Subcutaneous adipose tissue (tissue), 4 donors: ENCODE data around the gene PRRG3. TPM values are rescaled to one million over a fixed set of nuclear protein-coding genes. Genes with fewer than 3 reads are reported as not detected.

Source experiments
- total RNA-seq, 4 donors: library from RNA; depleted of rRNA; stranded (reverse); fragments of >200 nt; gene quantifications; one replicate each; pipeline ENCODE4 v1.1.0, GENCODE V29; 2016
- TF ChIP-seq, protein P1 (sequence below): fragments of 450-650 bp; IDR thresholded peaks from one replicate; pipeline ENCODE4 v1.5.1; 2016; ENCODE audit warnings: low read depth, mild to moderate bottlenecking, control low read depth, antibody characterized with exemption, moderate library complexity

PRRG3 gene
- 1 to 10 TPM in 2 of 4 donors, under 1 TPM in 2; 0.49 to 1.5 (median 1.0) TPM for total RNA-seq

DNA sequence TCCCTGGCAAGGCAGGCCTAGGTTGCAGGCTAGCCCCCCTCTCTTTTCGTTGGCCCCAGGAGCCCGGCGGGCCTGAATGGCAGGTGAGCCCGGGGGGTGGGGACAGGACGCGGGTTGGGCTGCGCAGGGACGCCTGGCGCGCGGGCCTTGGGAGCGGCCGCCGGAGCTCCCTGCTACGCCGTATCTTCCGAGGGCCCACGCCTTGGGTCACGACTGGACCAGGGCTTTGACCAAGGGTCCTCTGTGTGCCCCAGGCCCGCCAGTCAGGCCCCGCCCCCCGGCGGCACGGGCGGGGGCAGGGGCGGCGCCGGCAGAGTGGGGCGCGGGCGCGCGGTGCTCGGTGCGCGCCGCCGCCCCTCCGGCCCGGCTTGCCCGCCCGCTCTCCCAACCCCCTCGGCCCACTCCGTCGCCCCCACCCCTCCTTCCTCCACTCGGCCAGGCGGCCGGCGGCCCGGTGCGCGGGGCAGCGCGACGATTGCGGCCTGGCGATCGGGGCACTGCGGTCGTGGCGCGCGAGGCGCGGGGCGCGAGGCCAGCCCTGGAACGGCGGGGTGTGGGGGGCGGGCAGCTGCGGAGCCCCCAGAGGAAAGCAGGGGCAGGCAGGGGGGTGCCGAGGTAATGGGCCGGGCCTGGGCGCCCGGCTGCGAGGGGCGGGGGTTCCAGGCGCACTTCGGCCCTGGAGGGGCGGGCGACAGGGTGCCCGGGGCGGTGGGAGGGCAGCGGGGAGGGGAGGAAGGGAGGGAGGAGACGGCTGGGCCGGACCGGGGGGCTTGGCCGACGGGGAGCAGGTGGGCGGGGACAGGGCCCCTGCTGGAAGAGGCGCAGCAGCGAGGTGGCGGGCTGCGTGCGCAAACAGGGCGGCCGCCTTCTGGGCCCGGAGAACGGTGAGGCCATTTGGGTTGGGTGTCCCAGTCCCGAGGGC, at the start of gene PRRG3:
Gene PRRG3, plus strand, starts transcription at position 798 of the 922 bp plus-strand sequence. CDS start 3,357 bp downstream, outside the sequence.
- TF ChIP-seq, protein P1, sequence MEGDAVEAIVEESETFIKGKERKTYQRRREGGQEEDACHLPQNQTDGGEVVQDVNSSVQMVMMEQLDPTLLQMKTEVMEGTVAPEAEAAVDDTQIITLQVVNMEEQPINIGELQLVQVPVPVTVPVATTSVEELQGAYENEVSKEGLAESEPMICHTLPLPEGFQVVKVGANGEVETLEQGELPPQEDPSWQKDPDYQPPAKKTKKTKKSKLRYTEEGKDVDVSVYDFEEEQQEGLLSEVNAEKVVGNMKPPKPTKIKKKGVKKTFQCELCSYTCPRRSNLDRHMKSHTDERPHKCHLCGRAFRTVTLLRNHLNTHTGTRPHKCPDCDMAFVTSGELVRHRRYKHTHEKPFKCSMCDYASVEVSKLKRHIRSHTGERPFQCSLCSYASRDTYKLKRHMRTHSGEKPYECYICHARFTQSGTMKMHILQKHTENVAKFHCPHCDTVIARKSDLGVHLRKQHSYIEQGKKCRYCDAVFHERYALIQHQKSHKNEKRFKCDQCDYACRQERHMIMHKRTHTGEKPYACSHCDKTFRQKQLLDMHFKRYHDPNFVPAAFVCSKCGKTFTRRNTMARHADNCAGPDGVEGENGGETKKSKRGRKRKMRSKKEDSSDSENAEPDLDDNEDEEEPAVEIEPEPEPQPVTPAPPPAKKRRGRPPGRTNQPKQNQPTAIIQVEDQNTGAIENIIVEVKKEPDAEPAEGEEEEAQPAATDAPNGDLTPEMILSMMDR: no peak

DNA sequence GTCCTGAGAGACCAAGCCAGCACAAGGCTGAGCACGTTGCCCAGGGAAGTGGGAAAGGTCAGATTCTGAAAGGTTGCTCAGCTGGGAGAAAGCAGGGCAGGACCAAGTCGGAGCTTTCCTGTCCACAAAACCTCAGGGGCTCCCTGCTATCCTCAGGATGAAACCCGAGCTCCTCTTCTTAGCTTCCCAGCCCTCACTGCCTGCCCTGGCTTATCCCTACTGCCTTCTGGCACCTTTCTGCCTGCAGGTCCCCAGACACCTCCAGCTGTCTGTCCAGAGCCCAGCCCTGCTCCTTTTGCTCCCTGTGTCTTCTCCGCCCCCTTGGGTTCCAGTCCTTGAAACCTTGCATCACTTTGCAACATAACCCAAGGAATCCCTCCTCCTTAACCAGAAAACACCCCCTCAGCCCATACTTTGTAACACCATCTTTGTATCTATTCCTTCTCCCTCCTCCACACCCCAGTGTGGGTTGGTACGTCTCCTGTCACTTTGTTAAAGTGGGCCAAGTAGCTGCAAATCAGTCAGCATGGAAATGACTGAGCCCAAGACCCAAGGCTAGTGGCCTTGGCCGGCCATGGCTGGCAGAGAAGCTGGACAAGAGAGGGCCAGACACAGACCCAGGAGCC, 20.0 kb upstream of the PRRG3 start:
- TF ChIP-seq, protein P1: no peak

DNA sequence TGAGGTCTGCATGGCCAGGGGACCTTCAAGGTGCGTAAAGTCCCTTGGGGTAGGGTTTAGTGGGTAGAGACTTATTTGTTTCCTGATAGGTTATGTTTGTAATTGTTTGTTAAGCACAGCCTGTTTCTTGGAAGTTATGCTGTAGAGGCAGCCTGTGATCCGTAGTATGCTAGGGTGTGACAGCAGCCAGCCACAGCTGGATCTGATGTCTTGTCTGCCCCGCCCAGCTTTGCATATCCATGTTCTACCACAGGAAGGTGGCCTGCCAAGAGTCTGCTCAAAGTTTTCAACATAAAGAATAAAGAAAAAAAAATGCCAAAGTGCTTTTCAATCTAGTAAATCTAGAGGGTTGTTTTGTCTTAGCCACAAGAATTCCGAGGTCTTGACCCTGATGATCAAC, 19.1 kb upstream of the PRRG3 start:
- TF ChIP-seq, protein P1: no peak

- TF ChIP-seq, protein P1: no peak
These were observed 15.4 kb upstream of the PRRG3 start for GRCh38 chrX:151679798-151680402.

- TF ChIP-seq, protein P1: no peak
These were observed 14.5 kb upstream of the PRRG3 start for GRCh38 chrX:151680805-151681204.

GRCh38 chrX:151687635-151688034, 7.6 kb upstream of the PRRG3 start:
- TF ChIP-seq, protein P1: no peak

DNA sequence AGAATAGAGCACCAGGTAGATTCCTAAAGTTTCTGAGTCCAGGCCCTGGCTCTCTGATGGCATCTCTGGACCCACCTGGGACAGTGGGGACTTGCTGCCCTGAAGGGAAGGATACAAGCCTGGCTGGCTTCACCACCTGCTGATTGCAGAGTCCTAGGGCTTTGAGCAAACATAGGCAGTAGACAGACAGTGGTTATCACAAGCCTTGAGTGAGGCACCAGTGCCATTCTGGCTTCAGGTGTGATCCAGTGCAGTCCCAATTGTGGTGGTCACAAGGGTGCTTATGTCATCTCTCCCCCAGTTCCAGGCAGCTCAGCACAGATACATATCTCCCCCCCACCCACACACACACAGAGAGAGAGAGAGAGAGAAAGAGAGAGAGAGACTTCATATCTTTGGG, 6.6 kb upstream of the PRRG3 start:
- TF ChIP-seq, protein P1: no peak
